ENCODE results near the gene TMEM176A. TPM values are rescaled to one million over a fixed set of nuclear protein-coding genes. Genes with fewer than 3 reads are reported as not detected.

The TMEM176A gene
- total and polyA plus RNA-seq, 12 donors = 0.78 to 70.9 (median 22.5) TPM

DNA sequence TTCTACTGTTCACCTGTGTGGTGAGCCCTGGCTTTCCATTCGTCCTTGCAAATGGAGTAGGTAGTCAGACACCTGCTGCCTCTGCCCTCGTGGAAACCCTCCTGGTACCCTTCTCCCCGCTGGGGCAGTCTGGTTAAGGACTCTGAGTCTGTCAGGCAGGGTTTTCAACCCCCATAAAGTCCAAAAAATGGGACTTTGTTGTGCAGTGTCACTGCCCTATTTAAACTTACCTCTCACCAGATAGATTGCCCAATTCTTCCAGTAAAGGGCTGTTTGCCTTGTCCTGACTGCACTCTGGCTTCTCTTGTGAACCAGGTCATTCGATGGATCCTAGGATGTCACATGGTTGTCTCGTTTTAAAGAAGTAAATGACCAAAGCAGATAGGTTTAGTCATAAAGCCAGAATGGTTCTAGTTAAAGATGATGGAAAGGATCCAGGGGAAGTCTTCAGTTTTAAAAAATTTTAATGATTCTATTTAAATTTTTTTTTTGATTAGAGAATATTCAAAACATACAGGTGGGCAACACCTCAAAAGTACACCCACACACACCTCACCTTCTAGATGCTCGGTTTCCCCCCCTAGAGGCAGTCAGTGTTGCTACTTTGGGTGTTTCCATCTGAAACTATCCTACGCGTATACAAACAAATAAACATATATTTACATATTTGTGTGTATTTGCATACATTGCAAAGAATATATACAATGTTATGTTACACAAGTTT, 22.4 kb upstream of the TMEM176A start:
- H3K4me3 ChIP-seq = no peak overlapping the region
- no peaks in the 10 kb centered on the region for H3K27me3 ChIP-seq
- no peak for TF ChIP-seq POLR2A (IDR thresholded peaks at IDR 0.05)
- TF ChIP-seq, protein P1, sequence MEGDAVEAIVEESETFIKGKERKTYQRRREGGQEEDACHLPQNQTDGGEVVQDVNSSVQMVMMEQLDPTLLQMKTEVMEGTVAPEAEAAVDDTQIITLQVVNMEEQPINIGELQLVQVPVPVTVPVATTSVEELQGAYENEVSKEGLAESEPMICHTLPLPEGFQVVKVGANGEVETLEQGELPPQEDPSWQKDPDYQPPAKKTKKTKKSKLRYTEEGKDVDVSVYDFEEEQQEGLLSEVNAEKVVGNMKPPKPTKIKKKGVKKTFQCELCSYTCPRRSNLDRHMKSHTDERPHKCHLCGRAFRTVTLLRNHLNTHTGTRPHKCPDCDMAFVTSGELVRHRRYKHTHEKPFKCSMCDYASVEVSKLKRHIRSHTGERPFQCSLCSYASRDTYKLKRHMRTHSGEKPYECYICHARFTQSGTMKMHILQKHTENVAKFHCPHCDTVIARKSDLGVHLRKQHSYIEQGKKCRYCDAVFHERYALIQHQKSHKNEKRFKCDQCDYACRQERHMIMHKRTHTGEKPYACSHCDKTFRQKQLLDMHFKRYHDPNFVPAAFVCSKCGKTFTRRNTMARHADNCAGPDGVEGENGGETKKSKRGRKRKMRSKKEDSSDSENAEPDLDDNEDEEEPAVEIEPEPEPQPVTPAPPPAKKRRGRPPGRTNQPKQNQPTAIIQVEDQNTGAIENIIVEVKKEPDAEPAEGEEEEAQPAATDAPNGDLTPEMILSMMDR (IDR thresholded peaks at IDR 0.05) = no peak
- no peaks in the 10 kb centered on the region for H3K9me3 ChIP-seq (replicated peaks in 1 of 3)
- H3K27ac ChIP-seq = no peak overlapping the region
- intact Hi-C loops (cut with DNase I) = loop anchor here in 1 of 2 donors (2.0 kb wide), 1 partner anchor 97 kb away; no protein-coding TSS in a partner anchor
- H3K4me1 ChIP-seq (replicated peaks in 1 of 2) = peaks cover 0 to 4% of the 10 kb centered on the region in 2 donors
- H3K36me3 ChIP-seq (replicated peaks in 1 of 2) = no peaks in the 10 kb centered on the region
- no peak for DNase-seq
- WGBS, 4 donors = 42 to 50% (median 45%) methylated on average over 8 of the region's 8 CpGs

DNA sequence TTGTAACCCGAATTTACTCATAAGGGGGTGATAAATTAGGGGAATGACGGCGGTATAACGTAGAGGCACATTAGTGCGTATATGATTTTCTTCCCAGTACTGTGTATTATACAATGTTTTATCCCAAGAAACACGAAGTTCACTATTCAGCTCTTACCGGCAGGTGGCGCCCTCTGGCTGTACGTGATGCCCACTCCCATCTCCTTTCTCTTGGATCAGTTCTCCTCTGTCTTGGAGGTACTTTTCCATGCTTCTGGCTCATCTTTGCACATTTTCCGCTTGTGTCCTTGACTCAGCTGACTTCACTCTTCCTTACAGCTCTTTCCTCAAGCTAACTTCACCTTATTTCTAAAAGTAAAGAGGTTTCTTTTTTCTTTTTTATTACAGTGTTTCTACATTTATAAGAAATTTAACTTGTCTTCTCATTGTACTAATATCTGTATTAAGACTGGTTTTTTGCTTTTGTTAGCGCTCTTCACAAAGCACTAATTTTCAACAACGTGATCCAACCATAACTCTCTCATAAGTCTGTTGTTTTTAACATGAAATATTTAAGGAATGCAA, 21.7 kb upstream of the TMEM176A start:
- Histone ChIP-seq H3K4me1 (replicated peaks in 1 of 2) (peaks cover 0 to 4% of the 10 kb centered on the region in 2 donors), H3K9me3 (replicated peaks in 1 of 3) (no peaks in the 10 kb centered on the region), H3K4me3 (no peak overlapping the region), H3K36me3 (replicated peaks in 1 of 2) (no peaks in the 10 kb centered on the region), H3K27me3 (no peaks in the 10 kb centered on the region), H3K27ac (no peak overlapping the region)
- intact Hi-C loops (cut with DNase I) = loop anchor here in 1 of 2 donors (2.0 kb wide), 1 partner anchor 96 kb away; no protein-coding TSS in a partner anchor
- TF ChIP-seq, protein P1 (IDR thresholded peaks at IDR 0.05) = peak; percentile 82 to 93 (median 89)
- no peak for TF ChIP-seq POLR2A (IDR thresholded peaks at IDR 0.05)
- DNase-seq = peak; percentile 70 to 96 (median 88)
- 6 to 7% (median 6%) methylated on average over 12 of the region's 12 CpGs for WGBS, 4 donors

DNA sequence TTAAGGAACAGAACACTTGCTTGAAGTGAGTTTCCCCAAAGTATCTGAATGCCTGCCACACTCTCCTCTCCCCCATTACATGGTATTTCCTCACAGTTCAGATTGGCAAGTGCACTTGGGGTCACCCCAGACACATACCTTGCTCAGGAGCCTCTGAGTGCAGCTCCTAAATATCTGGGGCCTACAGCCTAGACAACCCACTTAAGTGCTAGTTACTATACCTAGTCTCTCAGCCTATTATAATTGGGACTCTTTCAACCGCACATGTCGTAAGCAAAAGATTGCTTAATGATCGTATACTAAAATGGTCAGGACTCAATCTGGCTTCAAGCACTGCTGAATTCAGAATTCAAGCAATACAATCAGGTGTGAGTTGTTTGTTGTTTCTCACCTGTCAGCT, 20.3 kb upstream of the TMEM176A start:
- Histone ChIP-seq H3K36me3 (replicated peaks in 1 of 2) (no peaks in the 10 kb centered on the region), H3K9me3 (replicated peaks in 1 of 3) (no peaks in the 10 kb centered on the region), H3K4me3 (no peak overlapping the region), H3K27ac (no peak overlapping the region), H3K27me3 (no peaks in the 10 kb centered on the region), H3K4me1 (replicated peaks in 1 of 2) (peaks cover 0 to 4% of the 10 kb centered on the region in 2 donors)
- intact Hi-C loops (cut with DNase I) = loop anchor here (10.0 kb wide), 2 partner anchors 95 to 205 kb away; no protein-coding TSS in a partner anchor
- 52 to 64% (median 57%) methylated on average over 3 of the region's 3 CpGs for WGBS, 4 donors
- no peak for DNase-seq
- TF ChIP-seq, protein P1 (IDR thresholded peaks at IDR 0.05) = no peak
- no peak for TF ChIP-seq POLR2A (IDR thresholded peaks at IDR 0.05)

DNA sequence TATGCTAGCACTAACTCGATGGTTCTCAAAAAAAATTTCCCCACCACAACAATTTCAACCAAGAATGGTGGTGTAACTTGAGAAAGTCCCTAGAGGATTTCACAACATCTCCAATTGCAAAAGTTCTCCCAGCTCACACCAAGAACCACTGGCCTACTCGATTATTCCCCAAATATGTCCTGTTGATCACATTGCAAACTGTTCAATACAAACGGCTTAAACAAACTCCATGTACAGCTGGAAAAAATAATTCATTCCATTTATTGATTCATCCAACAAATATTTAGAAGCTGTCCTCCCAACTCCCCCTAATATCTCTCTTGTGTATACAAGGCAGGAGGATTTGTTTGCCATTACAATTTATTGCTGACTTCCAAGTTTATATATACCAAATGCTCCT, 19.5 kb upstream of the TMEM176A start:
- no peaks in the 10 kb centered on the region for H3K36me3 ChIP-seq (replicated peaks in 1 of 2)
- H3K4me1 ChIP-seq (replicated peaks in 1 of 2) = peaks cover 0 to 4% of the 10 kb centered on the region in 2 donors
- H3K4me3 ChIP-seq = no peak overlapping the region
- 37 to 47% (median 43%) methylated on average over 3 of the region's 3 CpGs for WGBS, 4 donors
- TF ChIP-seq, protein P1 (IDR thresholded peaks at IDR 0.05) = no peak
- TF ChIP-seq POLR2A (IDR thresholded peaks at IDR 0.05) = no peak
- H3K27ac ChIP-seq = no peak overlapping the region
- no peaks in the 10 kb centered on the region for H3K27me3 ChIP-seq
- no peak for DNase-seq
- intact Hi-C loops (cut with DNase I) = loop anchor here (10.0 kb wide), 2 partner anchors 94 to 204 kb away; no protein-coding TSS in a partner anchor
- no peaks in the 10 kb centered on the region for H3K9me3 ChIP-seq (replicated peaks in 1 of 3)
